Adrenal gland (tissue), 12 donors: ENCODE results near the gene BRINP1. TPM values are rescaled to one million over a fixed set of nuclear protein-coding genes. Genes with fewer than 3 reads are reported as not detected.

ENCODE experiments used
- DNase-seq, 7 donors: peaks; one replicate each; pipeline ENCODE4 v3.0.0-alpha.2; 2019 to 2020
- H3K27ac ChIP-seq, 5 donors: fragments of 200-600 bp; sonication (generic) in 4 of 5; 1 replicate in 3 of 5; 2 replicates in 2 of 5; pipeline versions ENCODE4 v1.5.1 to v1.8.0; 2016 to 2020; ENCODE audit warnings: mild to moderate bottlenecking in 1 of 5
- H3K27me3 ChIP-seq: fragments of 200-600 bp; 2 replicates; pipeline ENCODE4 v1.8.0; 2021
- H3K36me3 ChIP-seq, 2 donors: fragments of 200-600 bp; replicated peaks in 1 of 2; 1 replicate in 1 of 2; 2 replicates in 1 of 2; pipeline versions ENCODE4 v1.5.1 to v1.8.0; 2018 to 2022
- H3K4me1 ChIP-seq, 2 donors: fragments of 200-600 bp; replicated peaks in 1 of 2; 1 replicate in 1 of 2; 2 replicates in 1 of 2; pipeline versions ENCODE4 v1.5.1 to v1.8.0; 2018 to 2021
- H3K4me3 ChIP-seq, 4 donors: fragments of 200-600 bp; sonication (generic) in 3 of 4; one replicate each; pipeline ENCODE4 v1.5.1; 2016 to 2018
- H3K9me3 ChIP-seq, 3 donors: fragments of 200-600 bp; sonication (generic) in 1 of 3; replicated peaks in 1 of 3; 1 replicate in 2 of 3; 2 replicates in 1 of 3; pipeline versions ENCODE4 v1.5.1 to v1.8.0; 2016 to 2021
- CTCF ChIP-seq, 6 experiments: fragments of 450-650 bp in 4 of 6; fragments of 200-600 bp in 2 of 6; sonication (generic) in 1 of 6; IDR thresholded peaks; 1 replicate in 5 of 6; 2 replicates in 1 of 6; pipeline versions ENCODE4 v1.5.1 to v1.8.0; 2016 to 2021; ENCODE audit warnings: antibody characterized with exemption in 6 of 6, mild to moderate bottlenecking in 2 of 6, moderate library complexity in 1 of 6
- POLR2A ChIP-seq, 2 donors: fragments of 450-650 bp; IDR thresholded peaks; one replicate each; pipeline ENCODE4 v1.6.1; 2017; ENCODE audit warnings: antibody characterized with exemption in 2 of 2, mild to moderate bottlenecking in 2 of 2, moderate library complexity in 1 of 2
- WGBS, 4 donors: extraction: QIAGEN DNeasy Blood & Tissue Kit in 2 of 4; methylation state at CpG; one replicate each; pipeline versions ENCODE4 v1.1.5 to v1.1.7; 2013 to 2017; 5-methylcytosine and 5-hydroxymethylcytosine counted together
- intact Hi-C, 2 donors: fragments of 100-400 bp; cut with DNase I; formaldehyde crosslinking; loops; one replicate each; pipeline versions ENCODE4 v1.14.1 to v1.15.0; 2022 to 2023
- polyA plus RNA-seq, 3 donors: library from polyadenylated mRNA; stranded (reverse); fragments of 200-250 nt in 2 of 3; fragments of 350-450 nt in 1 of 3; fragmentation: Illumina TruSeq in 1 of 3; extraction: RNeasy Lipid Tissue Mini Kit (QIAGEN cat#74804) in 1 of 3; gene quantifications; one replicate each; pipeline ENCODE4 v1.2.3, GENCODE V29; 2013 to 2014
- total RNA-seq, 9 donors: library from RNA; depleted of rRNA in 4 of 9; stranded (reverse); fragments of >200 nt in 4 of 9; fragments of 120-200 nt in 1 of 9; fragmentation: NEBNext Ultra II Directional in 1 of 9; extraction: Animal tissue kit (Norgen Biotek cat#: 25700) in 1 of 9; gene quantifications; one replicate each; pipeline versions ENCODE4 v1.1.0 to v1.2.4, GENCODE V29; 2013 to 2023
- donor health status: healthy with polysubstance abuse.
- donor health status: Bipolar disorder and iron deficiency.
- donor health status: DM: yes; HTN: yes; CAD: no.
- donor health status: DM: no; HTN: no; CAD: no.
- donor health status: DM: no; HTN: no; CAD: no.
- donor health status: DM: yes; HTN: yes; CAD: no.

Gene BRINP1
- total and polyA plus RNA-seq, 12 donors, result 0.07 to 6.4 (median 1.2) TPM; not detected in 1

DNA sequence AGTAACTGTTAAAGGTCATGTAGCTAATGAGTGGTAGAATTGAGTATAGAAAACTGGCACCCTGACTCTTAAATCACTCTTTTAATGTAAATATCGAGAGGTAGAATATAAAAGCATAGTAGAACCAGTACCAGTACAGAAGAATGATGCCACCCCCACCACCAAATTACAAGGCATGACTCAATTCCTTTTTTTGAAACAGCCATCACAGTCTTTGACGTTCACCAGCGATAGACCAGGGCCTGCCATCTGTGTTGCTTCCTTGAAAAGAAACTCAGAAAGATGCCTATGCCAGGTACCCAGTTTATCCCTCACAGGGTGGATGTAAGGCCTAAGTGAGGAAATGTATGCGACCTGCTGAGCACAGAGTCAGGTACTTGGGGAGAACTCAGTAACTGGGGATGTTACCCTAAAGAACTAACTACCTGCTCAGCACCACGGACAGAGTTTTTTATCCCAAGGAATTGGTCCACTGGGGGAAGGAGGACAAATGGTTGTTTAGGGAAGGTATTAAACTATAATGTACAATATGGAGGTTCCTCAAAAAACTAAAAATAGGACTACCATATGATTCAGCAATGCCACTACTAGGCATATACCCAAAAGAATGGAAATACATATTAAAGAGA is 116.5 kb downstream of the BRINP1 start:
- Histone ChIP-seq H3K4me3 (no peak overlapping the region), H3K4me1 (no peaks in the 10 kb centered on the region), H3K36me3 (no peaks in the 10 kb centered on the region), H3K9me3 (no peaks in the 10 kb centered on the region), H3K27me3 (no peaks in the 10 kb centered on the region), H3K27ac (no peak overlapping the region)
- no peak for DNase-seq
- intact Hi-C loops, result no loop called here
- WGBS, 4 donors, result 89 to 92% (median 91%) methylated on average over 5 of the region's 5 CpGs
- TF ChIP-seq POLR2A (IDR thresholded peaks at IDR 0.05), result no peak
- TF ChIP-seq CTCF (IDR thresholded peaks at IDR 0.05), result no peak

- no peak overlapping the region for H3K4me3 ChIP-seq
- H3K27ac ChIP-seq, result no peak overlapping the region
- 61 to 63% (median 62%) methylated on average over 5 of the region's 5 CpGs for WGBS, 4 donors
- H3K36me3 ChIP-seq, result no peaks in the 10 kb centered on the region
- no peak for TF ChIP-seq POLR2A (IDR thresholded peaks at IDR 0.05)
- TF ChIP-seq CTCF (IDR thresholded peaks at IDR 0.05), result no peak
- H3K9me3 ChIP-seq, result no peaks in the 10 kb centered on the region
- intact Hi-C loops, result no loop called here
- no peak for DNase-seq
- no peaks in the 10 kb centered on the region for H3K27me3 ChIP-seq
- H3K4me1 ChIP-seq, result no peaks in the 10 kb centered on the region
Measured at GRCh38 chr9:119251936-119252335, 117.3 kb downstream of the BRINP1 start.

DNA sequence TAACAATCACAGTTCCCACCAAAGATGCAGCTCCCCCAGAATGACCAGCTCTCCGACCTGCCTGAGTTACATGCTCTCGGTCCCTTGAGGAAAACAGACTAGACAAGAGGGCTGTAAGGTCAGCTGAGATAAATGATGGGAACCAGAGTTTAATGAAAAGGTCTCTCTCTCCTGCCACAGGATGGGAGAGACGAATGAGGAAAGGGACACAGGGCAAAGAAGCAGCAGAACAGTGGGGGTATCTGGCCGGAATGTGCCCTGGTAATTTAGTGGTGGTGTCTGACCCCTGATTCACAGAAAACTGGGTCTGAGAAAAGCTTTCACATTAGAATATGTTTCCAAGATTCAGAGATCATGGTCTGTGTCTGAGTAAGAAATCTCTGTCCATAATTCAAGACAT is 118.5 kb downstream of the BRINP1 start:
- no peak for TF ChIP-seq CTCF (IDR thresholded peaks at IDR 0.05)
- no peak for TF ChIP-seq POLR2A (IDR thresholded peaks at IDR 0.05)
- Histone ChIP-seq H3K9me3 (no peaks in the 10 kb centered on the region), H3K27me3 (no peaks in the 10 kb centered on the region), H3K27ac (no peak overlapping the region), H3K4me1 (no peaks in the 10 kb centered on the region), H3K4me3 (no peak overlapping the region), H3K36me3 (no peaks in the 10 kb centered on the region)
- no peak for DNase-seq
- 30 to 46% (median 38%) methylated on average over 4 of the region's 4 CpGs for WGBS, 4 donors
- intact Hi-C loops, result no loop called here

GRCh38 chr9:119240546-119240945 is 128.7 kb downstream of the BRINP1 start:
- no peaks in the 10 kb centered on the region for H3K9me3 ChIP-seq
- no peak overlapping the region for H3K4me3 ChIP-seq
- no peak for DNase-seq
- H3K27ac ChIP-seq, result no peak overlapping the region
- intact Hi-C loops, result no loop called here
- no peaks in the 10 kb centered on the region for H3K36me3 ChIP-seq
- WGBS, 4 donors, result 43 to 54% (median 45%) methylated on average over 4 of the region's 4 CpGs
- H3K4me1 ChIP-seq, result no peaks in the 10 kb centered on the region
- no peak for TF ChIP-seq CTCF (IDR thresholded peaks at IDR 0.05)
- TF ChIP-seq POLR2A (IDR thresholded peaks at IDR 0.05), result no peak
- no peaks in the 10 kb centered on the region for H3K27me3 ChIP-seq
